Keratinocyte (primary cell): ENCODE data around the gene RAB5IF. TPM values are rescaled to one million over a fixed set of nuclear protein-coding genes. Genes with fewer than 3 reads are reported as not detected.

Experiments used
- DNase-seq: peaks from one replicate; pipeline ENCODE4 v3.0.0-alpha.2; 2011; ENCODE audit warnings: low read depth, missing footprints, low spot score
- FAIRE-seq: peaks from 2 replicates; lab custom pipeline; 2011; peaks lifted over from hg19 to GRCh38; lab: Jason Lieb, UNC
- H2AFZ ChIP-seq: 2 replicates; pipeline ENCODE4 v1.6.0; 2012; ENCODE audit warnings: low read length, control low read depth, inconsistent platforms; ENCODE audit not compliant: control insufficient read depth
- H3K27ac ChIP-seq: 2 replicates; pipeline ENCODE4 v1.5.1; 2011; ENCODE audit warnings: low read length; ENCODE audit not compliant: control insufficient read depth, insufficient read depth
- H3K27me3 ChIP-seq: 3 replicates; pipeline ENCODE4 v1.6.0; 2011; ENCODE audit warnings: low read length; ENCODE audit not compliant: control insufficient read depth, insufficient read depth; ENCODE audit errors: extremely low read depth
- H3K36me3 ChIP-seq, 2 experiments: 2 replicates in 1 of 2; 3 replicates in 1 of 2; pipeline ENCODE4 v1.5.1; 2011; ENCODE audit warnings: low read length in 2 of 2, mild to moderate bottlenecking in 1 of 2; ENCODE audit not compliant: control insufficient read depth in 2 of 2, insufficient read depth in 2 of 2; ENCODE audit errors: extremely low read depth in 1 of 2
- H3K4me1 ChIP-seq: 3 replicates; pipeline ENCODE4 v1.5.1; 2011; ENCODE audit warnings: low read length; ENCODE audit not compliant: control insufficient read depth, insufficient read depth; ENCODE audit errors: extremely low read depth
- H3K4me2 ChIP-seq: 3 replicates; pipeline ENCODE4 v1.6.0; 2011; ENCODE audit warnings: low read depth, low read length; ENCODE audit not compliant: control insufficient read depth, insufficient read depth; ENCODE audit errors: extremely low read depth
- H3K4me3 ChIP-seq, 3 experiments: fragments of 200-600 bp in 1 of 3; sonication (generic) in 1 of 3; 2 replicates in 2 of 3; 3 replicates in 1 of 3; pipeline ENCODE4 v1.5.1; 2011 to 2016; ENCODE audit warnings: low read length in 3 of 3, mild to moderate bottlenecking in 3 of 3, control low read depth in 2 of 3, inconsistent platforms in 1 of 3, low read depth in 1 of 3, mixed read lengths in 1 of 3, mixed run types in 1 of 3, moderate library complexity in 1 of 3; ENCODE audit not compliant: control insufficient read depth in 2 of 3, insufficient read depth in 2 of 3; ENCODE audit errors: extremely low read depth in 1 of 3
- H3K79me2 ChIP-seq: 2 replicates; pipeline ENCODE4 v1.6.0; 2012; ENCODE audit warnings: low read length; ENCODE audit not compliant: control insufficient read depth, insufficient read depth
- H3K9ac ChIP-seq: 3 replicates; pipeline ENCODE4 v1.6.0; 2011; ENCODE audit warnings: low read length; ENCODE audit not compliant: control insufficient read depth, insufficient read depth; ENCODE audit errors: extremely low read depth
- H3K9me1 ChIP-seq: 3 replicates; pipeline ENCODE4 v1.6.0; 2011; ENCODE audit warnings: low read length; ENCODE audit not compliant: control insufficient read depth, insufficient read depth; ENCODE audit errors: extremely low read depth
- H3K9me3 ChIP-seq: 2 replicates; pipeline ENCODE4 v1.5.1; 2012; ENCODE audit warnings: low read depth, low read length; ENCODE audit not compliant: control insufficient read depth
- H4K20me1 ChIP-seq: 3 replicates; pipeline ENCODE4 v1.6.0; 2011; ENCODE audit warnings: low read length; ENCODE audit not compliant: control insufficient read depth, insufficient read depth; ENCODE audit errors: extremely low read depth
- CTCF ChIP-seq, 3 experiments: IDR thresholded peaks in 1 of 3; conservative IDR thresholded peaks in 1 of 3; optimal IDR thresholded peaks in 1 of 3; 2 replicates in 2 of 3; 3 replicates in 1 of 3; pipeline versions ENCODE3 to v1.5.1; 2011; ENCODE audit warnings: low read length in 3 of 3, mild to moderate bottlenecking in 3 of 3, moderate library complexity in 2 of 3, control low read depth in 1 of 3, inconsistent platforms in 1 of 3; ENCODE audit not compliant: insufficient read depth in 2 of 3; ENCODE audit errors: extremely low read depth in 1 of 3
- EZH2 ChIP-seq: IDR thresholded peaks from one replicate; pipeline ENCODE4 v1.6.1; 2012; ENCODE audit warnings: inconsistent platforms, mild to moderate bottlenecking, low read length, moderate library complexity
- dilution Hi-C: fragments of 300-500 bp; cut with MboI; formaldehyde crosslinking; loops from one replicate; pipeline ENCODE4 v1.7.0; 2020; ENCODE audit warnings: low sequenced_read_pairs; ENCODE audit not compliant: extremely low pct_ligation_motif_present
- polyA plus RNA-seq, 5 experiments: library from polyadenylated mRNA; depleted of rRNA in 3 of 5; stranded (reverse) in 3 of 5; stranded (forward) in 1 of 5; unstranded in 1 of 5; fragments of >200 nt; gene quantifications; 1 replicate in 1 of 5; 2 replicates in 3 of 5; 3 replicates in 1 of 5; pipeline versions ENCODE4 v1.2.1 to v1.2.3, GENCODE V29; 2011 to 2012; ENCODE audit warnings: missing spikeins in 2 of 5, low read depth in 1 of 5, low replicate concordance in 1 of 5

Gene RAB5IF
- polyA plus RNA-seq, 1 donor (not counting 4 experiments of a cell fraction or from before 2014, with no cell fraction given): 188 TPM

DNA sequence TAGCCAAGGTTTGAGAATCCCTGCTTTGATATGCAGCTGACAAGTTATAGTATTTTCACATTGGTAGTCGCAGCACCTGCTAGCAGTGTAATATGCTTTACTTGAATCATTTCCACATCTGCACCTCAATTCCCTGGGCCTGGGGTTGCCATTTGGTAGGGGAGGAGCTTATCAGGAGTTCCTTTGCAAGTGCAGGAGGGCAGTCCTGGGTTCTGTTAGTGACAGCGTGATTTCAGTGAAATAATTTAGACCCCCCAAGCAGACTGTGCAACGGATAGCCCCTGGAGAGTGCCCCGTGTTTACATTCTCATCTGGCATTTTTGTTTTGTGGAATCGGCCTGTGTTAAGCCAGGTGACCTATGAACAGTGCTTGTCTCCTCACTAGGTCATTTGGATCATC lies 6.0 kb downstream of the RAB5IF start:
- Histone ChIP-seq H3K79me2 (peaks cover 23% of the 10 kb centered on the region), H3K4me2 (no peak overlapping the region), H2AFZ (no peak overlapping the region), H3K27ac (no peak overlapping the region), H3K36me3 (peaks cover 33 to 38% of the 10 kb centered on the region in 2 experiments), H3K9me1 (no peaks in the 10 kb centered on the region), H3K27me3 (no peaks in the 10 kb centered on the region), H4K20me1 (peaks cover 5% of the 10 kb centered on the region), H3K4me3 (no peak overlapping the region), H3K9ac (no peak overlapping the region), H3K9me3 (no peaks in the 10 kb centered on the region), H3K4me1 (peaks cover 14% of the 10 kb centered on the region)
- no peak for DNase-seq
- no peak for FAIRE-seq
- TF ChIP-seq CTCF (optimal IDR thresholded peaks at IDR 0.05 in 1 of 3, IDR thresholded peaks at IDR 0.05 in 1 of 3, conservative IDR thresholded peaks at IDR 0.05 in 1 of 3; ENCODE audit: extremely low read depth in 1 of 3, insufficient read depth in 2 of 3, low read length in 3 of 3): no peak
- TF ChIP-seq EZH2: no peak
- dilution Hi-C loops: no loop called here

DNA sequence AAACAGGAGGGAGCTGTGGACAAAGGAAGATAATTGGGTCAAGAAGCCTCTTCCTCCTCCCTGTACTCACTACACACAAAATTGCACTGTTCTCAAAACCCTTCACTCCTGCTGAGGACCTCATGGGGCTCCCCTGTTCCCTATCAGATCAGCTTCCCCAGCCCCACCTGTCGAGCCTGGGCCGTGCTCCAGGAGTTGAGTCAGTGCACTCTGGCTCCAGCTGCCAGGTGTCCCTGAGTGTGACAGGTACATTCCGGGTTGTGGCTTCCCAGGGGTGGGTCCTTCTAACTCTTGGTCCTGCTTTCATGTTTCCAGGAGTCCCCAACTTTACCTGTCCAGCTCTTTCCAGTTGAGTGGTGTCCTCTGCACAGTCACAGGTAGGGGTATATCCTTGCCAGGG lies 8.4 kb downstream of the RAB5IF start:
- Histone ChIP-seq H3K9ac (no peak overlapping the region), H3K9me1 (no peaks in the 10 kb centered on the region), H3K4me1 (no peaks in the 10 kb centered on the region), H3K27ac (no peak overlapping the region), H2AFZ (no peak overlapping the region), H3K79me2 (peaks cover 4% of the 10 kb centered on the region), H3K27me3 (no peaks in the 10 kb centered on the region), H3K36me3 (peaks cover 23 to 26% of the 10 kb centered on the region in 2 experiments), H3K4me3 (no peak overlapping the region), H4K20me1 (peaks cover 2% of the 10 kb centered on the region), H3K4me2 (no peak overlapping the region), H3K9me3 (no peaks in the 10 kb centered on the region)
- FAIRE-seq (no peak), DNase-seq (no peak)
- dilution Hi-C loops: no loop called here
- no peak for TF ChIP-seq EZH2
- no peak for TF ChIP-seq CTCF (optimal IDR thresholded peaks at IDR 0.05 in 1 of 3, IDR thresholded peaks at IDR 0.05 in 1 of 3, conservative IDR thresholded peaks at IDR 0.05 in 1 of 3; ENCODE audit: extremely low read depth in 1 of 3, insufficient read depth in 2 of 3, low read length in 3 of 3)
